HG02870 (cell line): ENCODE measurements around the gene CCAR1.
"Not testable (repeated sequence)": the region's sequence is repeated elsewhere in the genome, so short reads cannot be mapped to it uniquely, and the experiment has no call there.

Source experiments
- ATAC-seq: cut with Tn5 transposase; IDR thresholded peaks from one replicate; pipeline ENCODE4 v1.9.1; 2021; ENCODE audit warnings: mild to moderate bottlenecking, moderate library complexity; ENCODE audit not compliant: unreplicated experiment

The CCAR1 gene

GRCh38 chr10:68827592-68827959 lies 106.5 kb downstream of the CCAR1 start:
- not testable (repeated sequence) for ATAC-seq

- not testable (repeated sequence) for ATAC-seq
Measured at GRCh38 chr10:68828083-68828601, 107.1 kb downstream of the CCAR1 start.

- no peak for ATAC-seq
Measured at GRCh38 chr10:68828833-68829232, 107.8 kb downstream of the CCAR1 start.

- ATAC-seq = no peak
Measured at GRCh38 chr10:68829521-68829920, 108.5 kb downstream of the CCAR1 start.

GRCh38 chr10:68829952-68830351 lies 108.9 kb downstream of the CCAR1 start:
- ATAC-seq = no peak

- ATAC-seq = no peak
Measured at GRCh38 chr10:68831961-68832455, 111.0 kb downstream of the CCAR1 start.

- ATAC-seq = no peak
Measured at GRCh38 chr10:68832601-68833000, 111.6 kb downstream of the CCAR1 start.

GRCh38 chr10:68837626-68838322 lies 116.7 kb downstream of the CCAR1 start:
- no peak for ATAC-seq

- not testable (repeated sequence) for ATAC-seq
Measured at GRCh38 chr10:68840650-68841049, 119.6 kb downstream of the CCAR1 start.
